Measurements from ENCODE around the gene C5orf47.

Gene C5orf47

DNA sequence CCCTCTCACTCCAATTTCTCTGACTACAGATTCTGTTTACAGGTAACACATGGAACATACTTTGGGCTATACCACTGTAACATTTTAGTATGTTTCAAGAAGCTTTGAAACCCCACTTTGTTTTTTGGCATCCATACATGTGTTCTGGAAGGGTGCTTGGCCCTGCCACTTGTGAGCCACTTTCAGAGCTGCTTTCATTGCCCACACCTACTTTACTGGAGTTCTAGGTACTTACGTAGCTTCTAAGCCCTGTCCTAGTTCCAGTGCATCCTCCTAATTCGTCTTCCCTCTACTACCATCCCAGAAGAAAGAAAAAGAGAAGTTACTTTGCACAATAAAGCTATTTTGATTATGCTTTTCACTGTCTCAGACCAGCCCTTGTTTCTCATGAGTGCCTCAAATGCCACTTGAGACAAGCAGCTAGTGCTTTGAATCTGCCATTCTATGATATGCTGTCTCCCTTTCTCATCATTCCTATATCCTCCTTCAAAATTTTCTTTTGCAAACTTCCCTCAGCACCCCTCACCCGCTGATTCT lies 26.5 kb upstream of the C5orf47 start:
- ChIA-PET POLR2A (no interaction called here), CTCF (interaction anchor here (0.9 to 3.8 kb wide), 10 partner anchors 8 to 354 kb away, joined by 3 to 38 read pairs (median 4); no protein-coding TSS in a partner anchor)
- TF ChIP-seq, protein P1, sequence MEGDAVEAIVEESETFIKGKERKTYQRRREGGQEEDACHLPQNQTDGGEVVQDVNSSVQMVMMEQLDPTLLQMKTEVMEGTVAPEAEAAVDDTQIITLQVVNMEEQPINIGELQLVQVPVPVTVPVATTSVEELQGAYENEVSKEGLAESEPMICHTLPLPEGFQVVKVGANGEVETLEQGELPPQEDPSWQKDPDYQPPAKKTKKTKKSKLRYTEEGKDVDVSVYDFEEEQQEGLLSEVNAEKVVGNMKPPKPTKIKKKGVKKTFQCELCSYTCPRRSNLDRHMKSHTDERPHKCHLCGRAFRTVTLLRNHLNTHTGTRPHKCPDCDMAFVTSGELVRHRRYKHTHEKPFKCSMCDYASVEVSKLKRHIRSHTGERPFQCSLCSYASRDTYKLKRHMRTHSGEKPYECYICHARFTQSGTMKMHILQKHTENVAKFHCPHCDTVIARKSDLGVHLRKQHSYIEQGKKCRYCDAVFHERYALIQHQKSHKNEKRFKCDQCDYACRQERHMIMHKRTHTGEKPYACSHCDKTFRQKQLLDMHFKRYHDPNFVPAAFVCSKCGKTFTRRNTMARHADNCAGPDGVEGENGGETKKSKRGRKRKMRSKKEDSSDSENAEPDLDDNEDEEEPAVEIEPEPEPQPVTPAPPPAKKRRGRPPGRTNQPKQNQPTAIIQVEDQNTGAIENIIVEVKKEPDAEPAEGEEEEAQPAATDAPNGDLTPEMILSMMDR (IDR thresholded peaks at IDR 0.05; ENCODE audit: control extremely low read depth, extremely low read depth, low read depth, missing control alignments): no peak
- DNase-seq (ENCODE audit: extremely low spot score): no peak

DNA sequence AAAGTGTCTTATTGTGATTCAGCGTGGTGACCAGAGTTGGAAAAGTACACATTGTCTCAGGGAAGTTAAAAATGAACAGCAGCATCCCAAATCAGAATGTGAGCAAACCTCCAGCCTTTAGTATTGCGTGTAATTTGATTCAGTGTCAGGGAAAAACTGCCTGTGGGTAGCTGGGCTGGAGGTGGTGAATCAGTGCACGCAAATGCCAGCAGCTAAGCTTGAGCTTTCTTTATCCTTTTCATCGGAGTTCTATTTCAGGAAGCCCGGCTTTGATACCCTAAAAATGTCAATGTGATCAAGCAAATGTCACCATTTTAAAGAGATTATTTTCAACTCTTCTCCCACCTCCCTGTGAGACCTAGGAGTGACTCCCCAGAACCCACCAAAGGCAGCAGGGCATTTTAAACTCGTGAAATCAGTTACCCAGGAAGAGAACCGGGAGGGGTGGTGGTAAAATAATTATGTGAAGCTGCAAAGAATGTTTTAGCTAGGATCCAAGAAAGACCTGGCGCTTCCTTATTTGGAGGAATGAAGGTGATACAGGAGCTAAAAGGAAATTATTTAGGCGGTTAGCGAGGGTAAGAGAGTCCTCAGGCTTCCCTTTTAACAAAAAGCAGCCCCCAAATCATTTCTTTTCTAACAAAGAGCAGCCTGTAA lies 25.7 kb upstream of the C5orf47 start:
- DNase-seq (ENCODE audit: extremely low spot score): no peak
- POLR2A ChIA-PET: interaction anchor here (0.6 kb wide), 1 partner anchor 282 kb away, joined by 3 read pairs; no protein-coding TSS in a partner anchor
- CTCF ChIA-PET: interaction anchor here (1.2 to 3.8 kb wide), 8 partner anchors 10 to 354 kb away, joined by 3 to 38 read pairs (median 4); no protein-coding TSS in a partner anchor

DNA sequence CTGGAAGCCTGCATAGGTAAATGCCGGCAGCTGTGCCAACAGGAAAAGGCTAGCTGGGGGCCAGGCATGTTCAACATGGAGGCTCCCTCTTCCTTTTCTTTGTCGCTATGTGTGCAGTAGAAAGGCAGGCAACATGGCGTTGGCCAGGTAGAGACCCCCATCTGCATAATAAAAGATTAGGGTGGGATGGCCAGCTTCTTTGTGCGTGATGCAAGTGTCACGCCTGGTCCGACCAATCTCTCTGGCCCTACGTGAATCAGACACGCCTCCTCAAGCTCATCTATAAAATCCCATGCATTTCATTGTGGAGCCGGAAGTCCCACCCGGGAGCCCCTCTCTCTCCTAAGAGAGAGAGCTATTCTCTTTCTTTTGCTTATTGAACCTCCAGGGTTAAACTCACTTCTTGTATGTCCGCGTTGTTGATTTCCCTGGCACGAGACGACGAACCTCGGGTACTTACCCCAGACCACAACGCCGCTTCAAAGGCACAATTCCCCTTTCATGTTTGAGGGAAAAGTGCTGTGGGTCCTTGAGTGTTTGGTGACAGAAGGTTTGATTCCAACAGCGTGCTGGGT lies 25.0 kb upstream of the C5orf47 start:
- DNase-seq (ENCODE audit: extremely low spot score): no peak
- ChIA-PET CTCF (interaction anchor here (1.3 to 3.8 kb wide), 5 partner anchors 10 to 345 kb away, joined by 3 to 38 read pairs (median 8); no protein-coding TSS in a partner anchor), POLR2A (interaction anchor here (0.6 kb wide), 1 partner anchor 282 kb away, joined by 3 read pairs; no protein-coding TSS in a partner anchor)
- TF ChIP-seq, protein P1 (IDR thresholded peaks at IDR 0.05; ENCODE audit: control extremely low read depth, extremely low read depth, low read depth, missing control alignments): no peak

More for the DNA sequence above, 25.7 kb upstream of the C5orf47 start:
- TF ChIP-seq, protein P1 (IDR thresholded peaks at IDR 0.05; ENCODE audit: control extremely low read depth, extremely low read depth, low read depth, missing control alignments): no peak

DNA sequence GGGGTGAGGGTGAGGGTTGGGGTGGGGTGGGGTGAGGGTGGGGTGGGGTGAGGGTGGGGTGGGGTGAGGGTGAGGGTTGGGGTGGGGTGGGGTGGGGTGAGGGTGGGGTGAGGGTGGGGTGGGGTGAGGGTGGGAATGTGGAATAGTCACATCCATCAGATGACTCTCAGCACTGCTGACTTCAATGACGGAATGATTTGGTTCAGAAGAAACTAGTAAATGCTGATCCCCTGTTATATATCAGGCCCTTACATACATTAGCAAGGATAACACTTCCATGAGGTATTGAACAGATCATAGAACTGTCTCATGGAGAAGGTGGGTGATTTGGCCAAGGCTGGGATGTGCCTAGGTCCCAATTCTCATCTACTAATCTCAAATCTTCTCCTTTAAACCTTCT lies 24.5 kb upstream of the C5orf47 start:
- CTCF ChIA-PET: interaction anchor here (1.3 to 11.3 kb wide), 3 partner anchors 9 to 344 kb away, joined by 3 to 247 read pairs (median 38); partner anchors contain the start of gene BOD1
- DNase-seq (ENCODE audit: extremely low spot score): no peak
- TF ChIP-seq, protein P1 (IDR thresholded peaks at IDR 0.05; ENCODE audit: control extremely low read depth, extremely low read depth, low read depth, missing control alignments): no peak
- POLR2A ChIA-PET: no interaction called here

DNA sequence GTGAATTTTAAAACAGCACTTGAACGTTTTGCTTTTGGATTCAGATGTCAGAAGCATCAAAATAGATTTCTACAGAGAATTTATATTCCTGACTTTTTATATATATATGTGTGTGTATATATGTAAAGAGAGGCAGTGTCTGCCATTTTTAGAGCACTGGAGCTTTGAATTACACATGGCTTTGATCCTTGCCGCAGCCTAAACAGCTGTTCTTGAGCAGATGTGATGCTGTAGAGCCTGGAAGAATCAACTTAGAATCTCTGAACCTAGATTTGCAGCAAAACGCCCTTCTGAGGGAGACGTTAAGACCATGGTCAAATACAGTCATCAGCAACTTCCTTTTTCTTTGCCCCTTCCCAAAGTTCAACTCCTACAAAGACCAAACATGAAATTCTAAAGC lies 21.7 kb upstream of the C5orf47 start:
- CTCF ChIA-PET: interaction anchor here (1.2 to 11.3 kb wide), 3 partner anchors 42 to 346 kb away, joined by 3 to 247 read pairs (median 5); partner anchors contain the start of gene BOD1
- TF ChIP-seq, protein P1 (IDR thresholded peaks at IDR 0.05; ENCODE audit: control extremely low read depth, extremely low read depth, low read depth, missing control alignments): no peak
- DNase-seq (ENCODE audit: extremely low spot score): no peak
- POLR2A ChIA-PET: no interaction called here

DNA sequence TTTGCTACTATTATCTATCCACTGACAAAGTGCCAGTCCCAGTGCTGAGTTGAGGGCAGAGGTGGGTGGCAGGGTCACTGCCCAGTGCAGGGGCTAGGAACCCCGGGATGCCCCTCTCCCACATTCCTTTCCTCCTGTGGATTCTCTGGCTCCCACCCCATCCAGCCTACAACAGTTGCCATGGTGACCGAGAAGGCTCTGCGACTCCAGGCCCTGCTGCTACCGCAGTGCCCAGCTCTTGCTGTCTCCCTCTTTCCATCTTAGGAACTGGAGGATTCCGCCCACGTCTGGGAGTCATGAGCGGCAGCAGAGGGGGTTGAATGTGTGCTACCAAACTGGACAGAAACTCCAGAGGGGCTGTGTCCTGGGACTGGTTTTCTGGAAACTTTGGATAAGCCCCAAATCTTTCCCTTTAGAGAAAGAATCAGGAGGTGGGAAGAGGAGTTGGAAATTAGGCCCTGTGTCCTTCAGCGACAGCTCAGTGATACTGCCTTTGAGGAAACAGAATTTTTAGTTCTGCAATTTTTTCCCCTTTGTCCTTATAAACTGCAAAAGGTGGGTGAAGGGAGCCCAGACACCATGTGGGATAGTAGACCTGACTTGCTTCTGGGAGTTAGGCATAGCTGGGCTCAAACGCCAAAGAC lies 20.7 kb upstream of the C5orf47 start:
- TF ChIP-seq, protein P1 (IDR thresholded peaks at IDR 0.05; ENCODE audit: control extremely low read depth, extremely low read depth, low read depth, missing control alignments): no peak
- ChIA-PET CTCF (interaction anchor here (11.3 kb wide), 1 partner anchor 347 kb away, joined by 247 read pairs; the partner anchor contains the start of gene BOD1), POLR2A (no interaction called here)
- no peak for DNase-seq (ENCODE audit: extremely low spot score)

Data from GM10248 (cell line).